SIG-M5 treated with dmso at 0.1 percent for 504 hours (cell line): Measurements from ENCODE around the gene MACIR.
A peak's percentile ranks its signal among the peaks of the same experiment; 100 is the strongest.

Experiments
- DNase-seq: peaks from one replicate; lab custom pipeline; 2025; ENCODE audit not compliant: unreplicated experiment; lab: John Stamatoyannopoulos, UW

The MACIR gene

DNA sequence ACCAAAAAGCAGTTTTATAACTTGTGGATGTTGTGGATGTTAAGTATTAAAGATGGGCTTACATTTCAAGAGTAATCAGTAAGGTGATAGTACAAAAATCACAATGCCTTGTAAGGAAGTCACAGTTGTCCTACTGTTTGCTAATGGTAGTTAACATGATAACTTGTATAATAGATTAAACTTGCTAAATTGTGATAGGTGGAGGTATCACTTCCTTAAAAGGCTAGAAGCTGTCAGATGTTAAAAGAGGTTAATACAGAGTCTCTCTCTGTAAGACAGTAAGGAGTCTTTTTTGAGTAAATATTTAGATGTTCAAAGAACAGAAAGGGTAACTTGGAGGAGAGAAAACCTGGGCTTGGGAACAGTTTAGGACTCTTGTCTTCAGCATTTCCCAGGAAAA is 14.2 kb upstream of the MACIR start:
- no peak for DNase-seq

DNA sequence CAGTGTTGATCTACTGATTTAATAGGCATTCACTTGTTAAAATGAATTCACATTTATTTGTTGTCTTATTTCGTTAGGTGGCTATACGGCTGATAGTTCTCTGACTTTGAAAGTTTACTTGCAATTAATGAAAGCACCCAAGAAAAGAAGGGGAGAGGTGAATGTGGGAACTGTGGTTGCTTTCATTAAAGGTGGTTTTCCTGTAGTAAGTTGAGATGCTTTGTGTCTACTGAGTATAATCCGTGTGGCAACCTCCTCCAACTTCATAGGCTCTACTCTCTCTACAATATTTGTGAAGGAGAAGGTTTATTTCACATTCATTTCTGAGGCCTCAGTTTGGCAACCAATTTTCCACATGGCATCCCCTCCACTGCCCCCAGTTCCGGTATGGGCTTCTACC is 12.8 kb upstream of the MACIR start:
- DNase-seq, result no peak

DNA sequence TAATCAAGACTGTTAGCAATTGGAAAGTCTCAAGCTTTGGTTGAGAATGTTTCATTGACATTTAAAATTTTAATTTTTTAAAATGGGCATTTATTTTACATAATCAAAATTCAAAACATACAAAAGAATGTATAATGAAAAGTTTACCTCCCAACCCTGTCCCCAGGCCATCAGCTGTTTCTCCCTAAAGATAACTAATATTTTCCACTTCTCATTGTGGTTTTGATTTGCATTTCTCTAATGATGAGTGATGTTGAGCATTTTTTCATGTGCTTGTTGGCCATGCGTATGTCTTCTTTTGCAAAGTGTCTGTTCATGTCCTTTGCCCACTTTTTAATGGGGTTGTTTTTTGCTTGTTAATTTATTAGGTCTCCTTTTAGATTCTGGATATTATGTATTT is 11.4 kb upstream of the MACIR start:
- DNase-seq, result no peak

DNA sequence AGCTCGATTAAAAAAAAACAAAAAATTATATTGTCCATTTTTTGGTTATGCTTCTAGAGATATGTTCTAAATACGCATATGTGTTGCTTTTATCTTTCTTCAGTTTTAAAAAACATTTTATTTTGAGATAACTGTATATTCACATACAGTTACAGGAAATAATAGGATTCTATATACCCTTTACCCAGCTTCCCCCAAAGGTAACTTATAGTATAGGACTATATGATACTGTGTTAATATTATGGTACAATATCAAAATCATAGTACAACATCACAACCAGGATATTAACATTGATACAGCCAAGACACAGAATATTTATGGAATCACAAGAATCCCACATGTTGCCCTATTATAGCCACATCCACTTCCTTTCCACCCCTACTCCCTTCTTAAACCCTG is 9.5 kb upstream of the MACIR start:
- DNase-seq, result no peak

DNA sequence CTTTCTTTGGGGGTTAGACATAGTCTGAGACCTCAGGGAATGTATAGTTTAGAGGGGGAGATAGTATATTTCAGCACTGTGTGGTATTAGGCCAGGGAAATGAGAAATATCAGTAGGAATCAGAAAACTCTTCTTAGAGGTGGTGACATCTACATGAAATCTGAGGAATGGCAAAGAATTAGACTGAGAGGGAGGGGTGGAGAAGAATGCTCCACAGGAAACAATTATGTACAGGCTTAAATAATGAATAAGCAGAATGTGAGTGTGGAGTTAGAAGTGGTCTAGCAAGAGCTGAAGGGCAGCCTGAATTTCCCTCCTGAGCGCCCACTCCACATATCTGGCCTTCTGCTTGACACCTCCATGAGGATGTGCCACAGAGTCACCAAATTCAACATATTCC is 3.6 kb upstream of the MACIR start:
- DNase-seq, result no peak

DNA sequence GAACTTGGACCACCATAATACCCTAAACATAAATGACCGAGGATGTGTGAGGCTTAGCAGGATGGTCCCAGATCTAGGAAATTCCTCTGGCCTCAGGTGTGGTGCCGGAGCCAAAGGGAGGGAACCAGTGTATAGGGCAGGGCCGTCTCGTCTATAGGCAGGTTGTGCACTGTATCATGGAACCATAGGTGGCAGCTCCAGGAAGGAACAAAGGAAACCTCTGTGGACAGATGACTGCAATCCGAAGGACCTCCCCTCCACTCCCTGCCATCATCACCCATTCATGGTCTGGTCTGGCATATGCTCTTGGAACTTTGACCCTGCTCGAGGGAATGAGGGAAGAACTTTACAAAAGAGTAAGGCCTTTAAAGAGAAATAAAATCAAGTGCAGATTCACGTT is 2.9 kb upstream of the MACIR start:
- no peak for DNase-seq

DNA sequence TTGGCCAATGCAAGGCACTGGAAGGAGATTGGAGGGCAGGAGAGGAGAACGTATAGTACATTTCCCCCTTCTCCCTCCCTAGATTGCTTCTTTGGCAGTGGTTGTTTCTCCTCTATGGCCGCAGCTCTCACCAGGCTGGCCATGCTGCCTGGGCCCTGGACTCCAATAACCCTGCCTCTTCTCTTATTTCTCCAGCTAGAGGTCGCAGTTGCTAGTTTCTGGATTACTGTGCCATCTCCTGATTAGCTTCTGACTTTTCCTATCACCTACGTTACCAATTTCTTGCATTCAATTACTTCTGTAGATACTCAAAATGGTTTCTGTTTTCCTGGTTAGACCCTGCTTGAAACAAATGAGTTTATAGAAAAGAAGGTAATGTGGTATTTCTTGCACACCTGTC is 2.4 kb upstream of the MACIR start:
- peak; percentile 29 for DNase-seq

DNA sequence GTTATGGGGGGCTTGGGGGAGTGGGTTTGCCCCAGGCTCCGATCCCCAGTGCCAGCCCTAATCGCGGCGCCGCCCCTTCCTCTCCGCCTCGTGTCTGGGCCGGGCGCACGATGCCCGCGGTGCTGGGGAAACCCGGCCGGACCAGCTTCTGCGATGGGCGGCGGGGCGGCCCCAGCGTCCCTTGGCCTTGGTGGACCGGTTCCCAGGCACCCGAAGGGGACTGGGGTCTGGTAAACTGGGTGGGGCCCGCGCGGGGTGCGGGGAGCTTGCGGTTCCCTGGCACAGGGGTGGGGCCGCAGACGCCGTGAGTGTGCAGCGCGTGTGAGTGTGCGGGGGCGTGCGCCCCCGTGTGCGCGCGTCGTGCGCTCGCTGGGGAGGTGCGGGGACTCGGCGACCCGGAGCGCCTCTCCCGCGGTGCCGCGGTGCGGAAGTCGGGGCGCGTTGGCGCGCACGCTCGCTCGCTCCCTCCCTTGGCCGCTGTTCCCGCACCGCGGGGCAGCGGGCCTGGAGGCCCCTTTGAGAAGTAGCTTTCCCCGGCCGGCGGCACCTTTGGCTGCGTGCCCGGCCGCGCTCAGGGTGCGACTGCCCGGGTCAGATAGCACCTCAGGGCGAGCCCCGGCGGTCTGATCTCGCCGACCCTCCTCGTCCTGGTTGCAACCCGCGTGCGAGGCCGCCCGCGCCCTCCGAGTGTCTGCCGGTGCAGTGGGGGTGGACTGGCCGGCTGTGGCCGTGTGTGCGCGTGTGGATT is 568 bp downstream of the MACIR start:
- peak; percentile 67 for DNase-seq

DNA sequence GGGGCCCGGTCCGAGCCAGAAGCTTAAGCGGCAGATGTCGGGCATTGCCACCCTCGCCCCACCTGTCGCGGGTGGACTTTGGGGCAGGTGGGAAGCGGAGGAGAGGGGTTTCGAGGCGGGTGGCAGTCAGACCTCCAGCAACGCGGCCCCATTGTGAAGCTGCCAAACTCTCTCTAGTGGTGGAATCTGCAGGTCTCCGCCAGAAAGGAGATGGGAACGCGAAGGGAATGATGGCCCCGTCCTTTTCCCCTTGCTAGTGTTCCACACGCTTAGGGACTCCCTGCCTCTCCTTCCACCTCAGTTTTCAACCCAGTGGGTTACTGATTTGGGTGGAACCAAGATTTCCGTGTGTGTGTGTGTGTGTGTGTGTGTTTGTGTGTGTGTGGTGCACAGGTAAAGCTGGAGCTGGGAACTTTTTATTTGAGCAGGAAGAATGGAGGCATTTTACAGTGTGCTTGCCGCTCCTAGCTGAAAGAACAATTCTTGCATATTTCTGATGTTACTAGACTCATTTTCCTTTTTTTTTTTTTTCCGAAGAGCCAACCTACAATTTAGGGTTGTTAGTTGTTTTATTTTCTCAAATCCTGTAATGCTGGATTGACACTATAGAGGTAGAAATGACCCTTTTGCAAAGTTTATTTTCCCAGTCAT is 1.3 kb downstream of the MACIR start:
- DNase-seq, result peak; percentile 52

DNA sequence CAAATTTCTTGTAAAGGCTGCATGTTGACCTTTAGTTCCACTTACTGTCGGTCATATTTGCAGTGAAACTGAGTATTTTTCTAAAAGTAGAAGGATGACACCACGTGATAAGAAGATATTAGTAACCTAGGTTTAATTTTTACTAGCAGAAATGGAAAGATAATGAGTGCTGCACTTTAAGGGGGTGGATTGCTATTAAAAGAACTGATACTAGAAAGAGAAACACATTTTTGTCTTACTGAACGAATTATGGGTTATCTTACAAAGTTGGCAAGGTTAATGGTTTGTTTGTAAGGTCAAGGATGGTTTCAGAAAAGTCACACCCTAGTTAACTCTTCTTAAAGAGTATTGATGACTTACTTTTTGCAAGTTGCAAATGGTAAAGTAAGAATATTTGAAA is 2.4 kb downstream of the MACIR start:
- no peak for DNase-seq

DNA sequence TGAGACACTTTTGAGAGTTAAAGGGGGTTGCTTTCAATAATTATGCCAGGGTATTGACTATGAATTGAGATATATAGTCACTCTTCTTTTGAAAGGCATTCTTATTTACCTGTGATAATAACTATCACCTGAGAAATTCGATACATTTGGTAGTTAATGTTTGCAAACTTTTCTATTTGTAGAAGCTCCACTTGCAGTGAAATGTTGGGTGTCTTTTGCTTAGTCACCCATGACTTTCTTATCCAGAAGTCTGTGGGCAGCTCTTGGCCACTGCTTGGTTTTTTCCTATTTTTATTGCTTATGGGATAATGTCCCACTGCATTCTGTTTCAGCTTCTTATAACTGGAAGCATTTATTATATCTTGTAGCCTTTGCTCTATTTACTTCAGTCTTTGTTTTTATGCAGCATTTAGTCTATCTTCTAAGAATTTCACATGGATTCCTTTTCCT is 3.9 kb downstream of the MACIR start:
- no peak for DNase-seq

DNA sequence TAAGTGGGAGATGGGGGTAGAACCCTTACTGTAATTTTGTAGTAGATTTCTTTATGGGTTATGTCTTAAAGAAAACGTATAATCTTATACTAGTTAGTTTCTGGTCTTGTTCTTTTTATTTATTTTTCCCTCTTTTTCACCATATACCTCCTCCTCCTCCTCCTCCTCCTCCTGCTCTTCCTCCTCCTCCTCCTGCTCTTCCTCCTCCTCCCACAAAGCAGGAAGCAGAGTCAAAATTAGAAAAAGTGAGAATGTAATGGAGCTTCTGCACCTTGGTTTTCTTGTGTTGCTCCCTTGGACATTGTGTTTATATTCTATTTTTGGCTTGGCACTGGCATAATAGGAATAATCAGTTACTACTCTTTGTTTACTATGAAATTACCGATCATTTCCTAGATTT is 4.5 kb downstream of the MACIR start:
- DNase-seq, result no peak

DNA sequence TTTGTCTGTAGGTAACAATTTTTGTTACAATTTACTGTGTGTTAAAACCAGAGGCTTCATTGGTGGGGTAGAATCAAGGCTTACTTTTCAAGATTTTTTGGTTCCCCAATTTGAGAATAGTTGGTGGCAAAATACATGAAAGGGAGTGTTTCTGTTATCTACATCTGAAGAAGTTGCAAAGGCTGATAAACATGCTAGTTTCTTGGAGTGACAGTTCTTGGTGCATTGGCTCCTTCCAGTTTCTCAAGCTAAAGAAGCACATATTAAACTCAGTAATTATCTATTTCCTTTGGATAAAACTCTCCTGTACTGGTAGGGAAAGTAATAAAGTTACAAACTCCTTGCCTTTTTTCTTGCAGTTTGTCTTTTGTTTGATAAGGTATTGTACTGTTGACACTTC is 5.9 kb downstream of the MACIR start:
- no peak for DNase-seq

DNA sequence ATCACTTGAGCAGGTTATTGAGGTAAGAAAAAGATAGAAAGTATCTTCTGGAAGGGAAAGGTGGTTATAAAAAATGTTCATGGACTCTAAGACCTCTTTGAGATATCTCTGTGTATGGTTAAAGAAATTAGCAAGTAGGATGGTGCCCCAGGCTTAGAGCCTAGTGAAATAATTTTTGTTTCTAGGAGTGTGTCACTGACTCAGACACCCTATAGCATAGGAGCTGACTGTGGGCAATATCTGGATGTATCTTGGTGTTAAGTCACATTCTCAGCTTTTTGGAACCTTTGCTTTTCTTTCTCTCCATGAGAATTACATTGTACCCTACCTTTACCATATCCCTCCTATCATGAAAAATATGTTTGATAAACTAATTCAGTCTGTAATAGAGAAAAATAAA is 12.0 kb downstream of the MACIR start:
- DNase-seq, result no peak

DNA sequence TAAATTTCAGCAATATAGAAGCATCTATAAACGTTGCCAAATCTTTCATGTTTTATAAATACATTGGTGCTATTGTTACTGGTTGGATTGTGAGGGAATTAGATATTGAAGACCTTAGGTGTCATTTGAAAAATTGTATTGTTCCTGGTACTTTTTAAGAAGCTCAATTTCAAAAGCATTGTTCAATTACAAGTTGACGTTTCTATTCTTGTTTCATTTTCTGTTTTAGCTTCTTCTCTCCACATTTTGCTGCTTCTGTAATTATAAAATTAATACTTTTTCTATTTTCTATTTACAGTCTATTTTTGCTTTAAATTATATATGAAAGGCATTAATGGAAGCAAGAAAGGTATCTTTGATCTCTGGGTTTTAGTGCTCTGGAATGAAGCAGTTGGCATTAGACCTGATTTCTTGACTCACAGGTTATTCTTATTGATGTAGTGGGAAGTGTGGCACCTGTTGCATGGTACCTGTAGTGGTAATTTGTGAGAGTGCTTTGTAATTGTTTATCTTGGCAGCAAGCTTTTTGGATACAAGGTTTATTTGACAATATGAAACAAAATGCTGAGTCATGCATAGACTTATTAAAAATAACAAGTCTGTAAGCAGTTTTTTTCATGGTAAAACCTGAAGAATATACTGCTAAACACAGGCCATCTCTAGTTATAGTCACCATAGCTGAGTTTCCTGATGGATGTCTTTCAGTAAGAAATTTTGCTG is 13.2 kb downstream of the MACIR start:
- no peak for DNase-seq

DNA sequence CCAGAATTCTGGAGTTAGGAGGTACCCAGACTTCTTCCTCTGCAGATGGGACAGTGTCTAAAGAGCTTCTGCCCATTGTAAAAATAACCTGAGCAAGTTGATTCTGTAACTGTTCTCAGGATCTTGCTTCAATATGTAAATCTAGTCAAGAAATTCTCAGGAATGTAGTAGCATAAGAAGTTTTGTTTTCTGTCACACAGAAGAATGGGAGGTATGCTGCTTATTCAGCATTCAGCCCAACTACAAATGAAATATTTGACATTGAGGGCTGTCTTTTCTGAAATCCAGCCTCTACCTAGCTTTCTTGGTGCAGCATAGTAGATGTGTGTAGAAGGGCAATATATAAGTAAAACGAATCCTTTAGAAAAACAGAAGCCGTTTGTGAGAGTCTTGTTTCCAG is 13.8 kb downstream of the MACIR start:
- no peak for DNase-seq

DNA sequence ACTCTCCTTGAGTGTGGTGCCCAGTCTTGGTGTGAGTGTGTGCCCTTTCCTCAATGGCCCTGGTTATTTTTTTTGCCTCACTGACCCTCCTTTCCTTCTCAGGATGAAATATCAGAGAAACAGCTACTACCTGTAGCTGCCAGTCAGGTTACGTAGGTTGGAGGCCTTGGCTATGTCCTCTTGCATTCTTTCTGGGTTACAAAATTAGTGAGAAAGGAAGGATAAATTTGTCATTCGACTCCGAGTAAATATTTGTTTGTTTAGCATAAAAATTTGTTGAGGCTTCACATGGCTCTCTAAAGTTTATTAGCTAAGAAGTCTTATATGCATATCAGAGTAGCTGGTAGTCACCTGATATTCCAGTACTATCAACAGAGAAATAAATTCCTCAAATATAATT is 15.4 kb downstream of the MACIR start:
- no peak for DNase-seq

DNA sequence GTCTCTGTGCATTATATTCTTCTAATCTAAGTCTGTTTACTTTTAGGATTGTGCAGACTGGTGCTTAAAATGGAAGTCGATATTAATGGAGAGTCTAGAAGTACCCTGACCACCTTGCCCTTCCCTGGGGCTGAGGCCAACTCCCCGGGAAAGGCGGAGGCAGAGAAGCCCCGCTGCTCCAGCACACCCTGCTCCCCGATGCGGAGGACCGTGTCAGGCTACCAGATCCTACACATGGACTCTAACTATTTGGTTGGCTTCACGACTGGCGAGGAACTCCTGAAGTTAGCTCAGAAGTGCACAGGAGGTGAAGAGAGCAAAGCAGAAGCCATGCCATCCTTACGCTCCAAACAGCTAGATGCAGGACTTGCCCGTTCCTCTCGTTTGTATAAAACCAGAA is 17.3 kb downstream of the MACIR start:
- DNase-seq, result no peak

DNA sequence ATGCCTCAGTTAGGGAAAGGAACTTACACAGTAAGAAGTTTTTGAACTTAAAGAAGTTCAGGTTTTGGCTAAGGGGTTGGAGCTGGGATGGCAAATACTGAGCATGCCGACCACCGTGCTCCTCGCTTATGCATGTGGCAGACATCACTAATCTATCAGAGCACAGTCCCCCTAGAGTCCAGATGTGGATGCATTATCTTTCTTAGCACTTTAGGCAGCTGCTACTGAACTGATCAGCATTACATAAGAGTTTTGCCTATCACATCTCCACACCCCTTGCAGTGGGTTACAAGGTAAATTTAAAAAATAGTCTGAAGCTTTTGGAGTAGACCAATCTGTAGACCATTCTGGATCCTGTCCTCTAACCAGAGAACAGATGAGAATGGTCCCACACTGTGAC is 22.4 kb downstream of the MACIR start:
- no peak for DNase-seq

DNA sequence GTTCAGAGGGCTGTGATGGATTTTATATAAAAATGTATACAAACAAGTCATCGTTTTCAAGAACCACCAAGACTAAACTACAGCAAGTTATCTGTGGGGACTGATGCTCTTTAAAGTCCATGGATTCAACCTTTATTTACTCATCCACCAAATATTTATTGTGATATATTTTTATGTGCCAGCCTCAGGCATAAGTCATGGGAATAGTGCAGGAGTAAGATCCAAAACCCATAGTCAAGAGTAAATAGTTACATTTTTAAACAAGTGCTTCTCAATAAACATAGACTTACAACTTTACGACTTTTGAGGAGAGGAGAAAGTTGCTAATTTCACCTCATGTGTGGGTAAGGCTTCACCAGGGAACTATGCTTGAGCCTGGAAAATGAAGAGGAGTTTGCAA is 24.6 kb downstream of the MACIR start:
- no peak for DNase-seq

DNA sequence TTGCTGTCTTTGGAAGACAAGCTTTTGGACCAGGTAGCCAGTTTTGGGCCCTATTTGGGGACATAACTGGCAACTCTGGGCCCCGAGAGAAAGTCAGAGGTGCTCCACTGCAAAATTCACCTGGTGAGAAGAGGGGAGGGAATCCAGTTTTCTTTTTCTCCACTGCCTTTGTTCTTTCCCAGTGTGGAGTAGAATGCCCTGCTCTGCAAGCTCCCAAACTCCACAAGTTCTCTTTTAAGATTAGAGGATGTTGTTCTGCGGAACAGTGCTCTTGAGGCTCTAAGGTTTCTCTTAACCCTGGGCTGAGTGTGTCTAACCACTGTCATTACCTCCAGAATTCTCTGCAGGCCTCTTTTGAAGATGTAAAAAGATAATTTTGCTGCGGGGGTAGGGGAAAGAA is 25.3 kb downstream of the MACIR start:
- DNase-seq, result no peak

DNA sequence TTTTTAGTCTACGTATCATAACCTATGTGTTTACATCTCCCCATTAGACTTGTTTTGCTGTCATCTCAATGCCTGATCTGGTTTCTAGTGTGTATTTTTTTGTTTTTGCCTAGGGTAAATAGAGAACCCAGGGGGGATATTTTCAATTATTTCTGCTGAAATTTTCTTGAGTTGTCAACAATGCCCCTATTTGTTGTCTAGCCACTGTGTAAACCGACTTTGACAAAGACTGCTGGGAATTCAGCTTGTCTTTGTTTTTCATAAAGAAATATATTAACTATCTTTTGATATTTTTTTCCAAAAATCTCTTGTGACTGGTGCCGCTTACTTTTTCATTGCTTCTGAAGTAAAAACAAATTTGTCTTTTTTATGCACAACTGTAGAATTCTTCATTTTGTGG is 28.1 kb downstream of the MACIR start:
- DNase-seq, result no peak
